HEK293 (cell line): ENCODE data around the gene IFNA7.
A peak's percentile ranks its signal among the peaks of the same experiment; 100 is the strongest.
"Not testable (repeated sequence)": the region's sequence is repeated elsewhere in the genome, so short reads cannot be mapped to it uniquely, and the experiment has no call there.

Experiments used
- CTCF ChIA-PET: fragments of 350-600 bp; formaldehyde crosslinking; extraction: SDS; loops from one replicate; lab custom pipeline; 2021; ENCODE audit warnings: antibody characterized with exemption; lab: Yijun Ruan, JAX
- POLR2A ChIA-PET: fragments of 300-600 bp; formaldehyde crosslinking; extraction: SDS; loops from one replicate; lab custom pipeline; 2020; ENCODE audit warnings: antibody characterized with exemption, inconsistent platforms; lab: Yijun Ruan, JAX
- H3K27ac ChIP-seq: fragments of 200-500 bp; sonication (Bioruptor generic); 2 replicates; pipeline ENCODE4 v1.5.1; 2014; ENCODE audit warnings: low read depth, low read length, control low read depth, inconsistent platforms; ENCODE audit errors: extremely low read depth
- H3K36me3 ChIP-seq, 2 experiments: fragments of 200-500 bp in 1 of 2; sonication (Bioruptor generic) in 1 of 2; 1 replicate in 1 of 2; 2 replicates in 1 of 2; pipeline ENCODE4 v1.5.1; 2014 to 2017; ENCODE audit warnings: inconsistent platforms in 2 of 2, low read length in 2 of 2; ENCODE audit not compliant: control insufficient read depth in 2 of 2, insufficient read depth in 1 of 2
- H3K4me1 ChIP-seq: fragments of 200-500 bp; sonication (Bioruptor generic); 2 replicates; pipeline ENCODE4 v1.5.1; 2014; ENCODE audit warnings: mild to moderate bottlenecking, low read length, inconsistent platforms; ENCODE audit not compliant: control insufficient read depth, insufficient read depth
- H3K4me3 ChIP-seq: 2 replicates; pipeline ENCODE4 v1.5.1; 2011; ENCODE audit warnings: low read depth, mild to moderate bottlenecking, control low read depth, low read length, moderate library complexity
- H3K9me3 ChIP-seq: fragments of 200-500 bp; sonication (Bioruptor generic); 2 replicates; pipeline ENCODE4 v1.5.1; 2014; ENCODE audit warnings: low read depth, low read length, inconsistent platforms; ENCODE audit not compliant: control insufficient read depth, insufficient read depth
- OVOL3 ChIP-seq: fragments of 450-650 bp; formaldehyde crosslinking; IDR thresholded peaks from 2 replicates; pipeline ENCODE4 v1.5.1; 2016; ENCODE audit warnings: missing biosample characterization, missing genetic modification characterization
- PRDM1 ChIP-seq: fragments of 450-650 bp; formaldehyde crosslinking; IDR thresholded peaks from 2 replicates; pipeline ENCODE4; 2016; ENCODE audit warnings: missing biosample characterization, missing genetic modification characterization
- SP3 ChIP-seq: fragments of 450-650 bp; formaldehyde crosslinking; IDR thresholded peaks from 2 replicates; pipeline ENCODE4 v1.5.1; 2016; ENCODE audit warnings: missing biosample characterization, missing genetic modification characterization
- ZFP37 ChIP-seq: fragments of 450-650 bp; formaldehyde crosslinking; IDR thresholded peaks from 2 replicates; pipeline ENCODE4 v1.5.1; 2016; ENCODE audit warnings: missing biosample characterization, missing genetic modification characterization
- ZFP41 ChIP-seq: fragments of 450-650 bp; formaldehyde crosslinking; IDR thresholded peaks from 2 replicates; pipeline ENCODE4 v1.5.1; 2016; ENCODE audit warnings: missing biosample characterization, missing genetic modification characterization, borderline replicate concordance
- ZNF132 ChIP-seq: fragments of 450-650 bp; formaldehyde crosslinking; IDR thresholded peaks from 2 replicates; pipeline ENCODE4 v1.5.1; 2017; ENCODE audit warnings: missing biosample characterization, missing genetic modification characterization, borderline replicate concordance
- ZNF146 ChIP-seq: fragments of 450-650 bp; formaldehyde crosslinking; IDR thresholded peaks from 2 replicates; pipeline ENCODE4 v1.5.1; 2016; ENCODE audit warnings: missing biosample characterization, missing genetic modification characterization
- ZNF157 ChIP-seq: fragments of 450-650 bp; formaldehyde crosslinking; IDR thresholded peaks from 2 replicates; pipeline ENCODE4 v1.5.1; 2016; ENCODE audit warnings: missing biosample characterization, missing genetic modification characterization
- ZNF202 ChIP-seq: fragments of 450-650 bp; formaldehyde crosslinking; IDR thresholded peaks from 2 replicates; pipeline ENCODE4 v1.5.1; 2016; ENCODE audit warnings: missing biosample characterization, missing genetic modification characterization, borderline replicate concordance
- ZNF211 ChIP-seq: fragments of 450-650 bp; formaldehyde crosslinking; IDR thresholded peaks from 2 replicates; pipeline ENCODE4 v1.5.1; 2016; ENCODE audit warnings: low read depth, missing biosample characterization, missing genetic modification characterization
- ZNF324 ChIP-seq: fragments of 450-650 bp; formaldehyde crosslinking; IDR thresholded peaks from 2 replicates; pipeline ENCODE4 v1.5.1; 2016; ENCODE audit warnings: missing biosample characterization, missing genetic modification characterization
- ZNF501 ChIP-seq: fragments of 450-650 bp; formaldehyde crosslinking; IDR thresholded peaks from 2 replicates; pipeline ENCODE4 v1.5.1; 2016; ENCODE audit warnings: missing biosample characterization, missing genetic modification characterization
- ZNF513 ChIP-seq: fragments of 450-650 bp; IDR thresholded peaks from 2 replicates; pipeline ENCODE4 v1.5.1; 2018; ENCODE audit warnings: missing biosample characterization, missing genetic modification characterization
- ZNF596 ChIP-seq: fragments of 450-650 bp; IDR thresholded peaks from 2 replicates; pipeline ENCODE4 v1.5.0; 2018; ENCODE audit warnings: missing biosample characterization, mild to moderate bottlenecking, missing genetic modification characterization, moderate library complexity
- ZNF654 ChIP-seq: fragments of 450-650 bp; formaldehyde crosslinking; IDR thresholded peaks from 2 replicates; pipeline ENCODE4 v1.5.1; 2016; ENCODE audit warnings: low read depth, missing biosample characterization, missing genetic modification characterization
- ZNF660 ChIP-seq: fragments of 450-650 bp; IDR thresholded peaks from 2 replicates; pipeline ENCODE4 v1.5.1; 2018; ENCODE audit warnings: missing biosample characterization, mild to moderate bottlenecking, missing genetic modification characterization
- ZNF76 ChIP-seq: fragments of 450-650 bp; formaldehyde crosslinking; IDR thresholded peaks from 2 replicates; pipeline ENCODE4; 2016; ENCODE audit warnings: low read depth, missing biosample characterization, missing genetic modification characterization, borderline replicate concordance
- ZNF777 ChIP-seq: fragments of 450-650 bp; formaldehyde crosslinking; IDR thresholded peaks from 2 replicates; pipeline ENCODE4 v1.5.1; 2017; ENCODE audit warnings: missing biosample characterization, missing genetic modification characterization, borderline replicate concordance
- ZNF837 ChIP-seq: fragments of 450-650 bp; formaldehyde crosslinking; IDR thresholded peaks from 2 replicates; pipeline ENCODE4 v1.5.1; 2016; ENCODE audit warnings: missing biosample characterization, missing genetic modification characterization
- ZXDB ChIP-seq: fragments of 450-650 bp; formaldehyde crosslinking; IDR thresholded peaks from 2 replicates; pipeline ENCODE4 v1.5.1; 2016; ENCODE audit warnings: missing biosample characterization, missing genetic modification characterization

IFNA7 gene

GRCh38 chr9:21205204-21205603 is 3.2 kb upstream of the IFNA7 start:
- CTCF ChIA-PET = no interaction called here
- TF ChIP-seq ZNF76 (tag by site-specific recombination) = no peak
- TF ChIP-seq ZNF132 = no peak
- no peak for TF ChIP-seq ZNF324 (tag by site-specific recombination)
- TF ChIP-seq, all 188 proteins: peak for 0
- Histone ChIP-seq H3K9me3 (no peaks in the 10 kb centered on the region), H3K4me1 (no peaks in the 10 kb centered on the region), H3K4me3 (no peak overlapping the region), H3K36me3 (no peaks in the 10 kb centered on the region), H3K27ac (no peak overlapping the region)
- POLR2A ChIA-PET = no interaction called here

GRCh38 chr9:21194867-21195776 is 6.9 kb downstream of the IFNA7 start:
- not testable (repeated sequence) for H3K27ac ChIP-seq, H3K36me3 ChIP-seq, H3K4me3 ChIP-seq, H3K9me3 ChIP-seq, H3K4me1 ChIP-seq
- ChIA-PET POLR2A (interaction anchor here (0.6 kb wide), 1 partner anchor 18 kb away, joined by 3 read pairs; no protein-coding TSS in a partner anchor), CTCF (interaction anchor here (0.6 to 3.7 kb wide), 40 partner anchors 9 to 1316 kb away, joined by 3 to 24 read pairs (median 4); partner anchors contain the start of gene IFNW1)
- TF ChIP-seq ZNF660 (0 out of 2 replicates have a peak, but pooled peaks have one; percentile 28), ZNF654 (peak; percentile 78), PRDM1 (tag by site-specific recombination) (peak; percentile 42; the same call in 1 of the 2 replicates)

GRCh38 chr9:21187487-21187886 is 14.5 kb downstream of the IFNA7 start, which contains the start of gene IFNA4:
TSS of gene IFNA4 (minus strand) at chr9:21187587. CDS start at chr9:21187531, 56 bp downstream.
- ChIA-PET CTCF (interaction anchor here (0.7 kb wide), 1 partner anchor 386 kb away, joined by 3 read pairs; no protein-coding TSS in a partner anchor), POLR2A (interaction anchor here (0.6 kb wide), 1 partner anchor 935 kb away, joined by 3 read pairs; no protein-coding TSS in a partner anchor)
- H3K36me3 ChIP-seq, H3K4me3 ChIP-seq, H3K27ac ChIP-seq, H3K9me3 ChIP-seq, H3K4me1 ChIP-seq: not testable (repeated sequence)

DNA sequence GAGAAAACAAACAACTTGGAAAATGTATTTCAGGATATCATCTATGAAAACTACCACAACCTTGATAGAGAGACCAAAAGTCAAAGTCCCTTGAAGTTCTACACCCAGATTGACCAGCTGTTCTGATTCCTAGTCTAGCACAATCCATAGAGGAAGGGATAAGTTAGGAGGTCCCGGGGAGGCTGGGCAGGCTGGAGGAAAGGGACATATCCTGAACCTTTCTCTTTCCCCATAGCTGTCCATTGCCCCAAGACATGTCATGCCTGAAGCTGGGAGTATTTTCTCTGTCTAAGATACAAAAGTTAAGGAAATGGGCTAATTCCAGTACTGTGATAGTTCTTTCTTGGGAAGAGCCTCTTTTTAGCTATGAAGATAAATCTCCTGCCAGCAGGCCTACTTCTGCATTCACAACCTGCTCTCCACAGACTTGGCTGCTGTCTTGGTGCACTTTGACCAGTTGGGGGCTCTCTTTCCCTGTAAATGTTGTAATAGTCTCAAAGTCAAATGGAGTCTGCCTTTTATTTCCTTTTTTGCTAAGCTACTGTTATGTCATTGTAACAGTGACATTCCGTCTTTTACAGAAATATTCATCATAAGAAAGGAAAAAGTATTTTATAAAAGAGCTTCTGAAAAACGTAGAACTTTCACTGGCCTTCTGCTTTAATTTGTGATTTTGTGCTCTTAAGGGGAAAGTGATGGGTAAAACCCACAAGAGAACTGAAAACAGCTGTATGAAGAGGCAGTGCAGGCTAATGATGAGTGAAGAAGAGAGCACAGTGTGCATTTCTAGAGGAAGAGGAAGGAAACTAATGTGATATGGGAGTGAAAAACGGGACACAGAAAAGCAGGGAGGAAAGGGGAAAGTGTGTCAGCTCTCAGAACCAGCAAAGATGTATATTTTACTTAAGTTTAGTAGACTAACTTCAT is 18.9 kb downstream of the IFNA7 start:
- TF ChIP-seq PRDM1 (tag by site-specific recombination) (0 out of 2 replicates have a peak, but pooled peaks have one; percentile 7), ZNF654 (peak; percentile 17; the same call in 1 of the 2 replicates)
- TF ChIP-seq, all 188 proteins: peak for 2; not testable (repeated sequence) for 186
- H3K27ac ChIP-seq, H3K4me3 ChIP-seq, H3K9me3 ChIP-seq, H3K36me3 ChIP-seq, POLR2A ChIA-PET, H3K4me1 ChIP-seq: not testable (repeated sequence)
- CTCF ChIA-PET = interaction anchor here (0.6 to 2.3 kb wide), 35 partner anchors 9 to 1130 kb away, joined by 3 to 24 read pairs (median 4); partner anchors contain the start of genes IFNA10 and IFNA8

- POLR2A ChIA-PET = no interaction called here
- no peak overlapping the region for H3K4me3 ChIP-seq
- CTCF ChIA-PET = interaction anchor here (0.5 to 2.4 kb wide), 4 partner anchors 8 to 613 kb away, joined by 3 to 19 read pairs (median 5); no protein-coding TSS in a partner anchor
- no peaks in the 10 kb centered on the region for H3K4me1 ChIP-seq
- no peak overlapping the region for H3K27ac ChIP-seq
- no peaks in the 10 kb centered on the region for H3K9me3 ChIP-seq
- H3K36me3 ChIP-seq = no peaks in the 10 kb centered on the region
- TF ChIP-seq ZNF837 (tag by site-specific recombination) = no peak
- no peak for TF ChIP-seq ZNF202 (tag by site-specific recombination)
- TF ChIP-seq ZNF513 = no peak
- TF ChIP-seq ZFP41 (tag by site-specific recombination) = no peak
- TF ChIP-seq ZNF157 (tag by site-specific recombination) = no peak
- no peak for TF ChIP-seq ZFP37 (tag by site-specific recombination)
- TF ChIP-seq OVOL3 (tag by site-specific recombination) = no peak
- TF ChIP-seq ZXDB = no peak
- no peak for TF ChIP-seq ZNF777
- no peak for TF ChIP-seq ZNF501 (tag by site-specific recombination)
- TF ChIP-seq ZNF211 (tag by site-specific recombination) = no peak
- TF ChIP-seq ZNF596 = no peak
- no peak for TF ChIP-seq ZNF146 (tag by site-specific recombination)
- TF ChIP-seq SP3 (tag by site-specific recombination) = no peak
Measured at GRCh38 chr9:21174671-21175070, 27.3 kb downstream of the IFNA7 start.
